CD14-positive monocyte (primary cell): ENCODE measurements around the gene PODXL. TPM values are rescaled to one million over a fixed set of nuclear protein-coding genes. Genes with fewer than 3 reads are reported as not detected.

Experiments
- DNase-seq, 3 donors: peaks; one replicate each; pipeline ENCODE4 v3.0.0-alpha.2; 2011 to 2022
- H2AFZ ChIP-seq: 2 replicates; pipeline ENCODE4 v1.6.0; 2012; ENCODE audit warnings: mild to moderate bottlenecking, low read depth, low read length, inconsistent platforms; ENCODE audit not compliant: insufficient read depth, poor library complexity, severe bottlenecking
- H3K27ac ChIP-seq, 2 donors: 1 replicate in 1 of 2; 2 replicates in 1 of 2; pipeline ENCODE4 v1.5.1; 2012 to 2013; ENCODE audit warnings: low read length in 2 of 2, control low read depth in 1 of 2, inconsistent platforms in 1 of 2, low read depth in 1 of 2, mild to moderate bottlenecking in 1 of 2
- H3K27me3 ChIP-seq, 2 donors: one replicate each; pipeline versions ENCODE4 v1.6.0 to v1.6.1; 2011 to 2013; ENCODE audit warnings: low read length in 2 of 2; ENCODE audit not compliant: control insufficient read depth in 2 of 2, insufficient read depth in 2 of 2
- H3K36me3 ChIP-seq, 2 donors: replicated peaks in 1 of 2; 1 replicate in 1 of 2; 2 replicates in 1 of 2; pipeline versions ENCODE4 v1.5.1 to v1.6.1; 2012 to 2013; ENCODE audit warnings: low read length in 2 of 2, control low read depth in 1 of 2, inconsistent platforms in 1 of 2, mild to moderate bottlenecking in 1 of 2; ENCODE audit not compliant: insufficient read depth in 2 of 2, control insufficient read depth in 1 of 2
- H3K4me1 ChIP-seq, 2 donors: 1 replicate in 1 of 2; 2 replicates in 1 of 2; pipeline versions ENCODE4 v1.5.1 to v1.6.1; 2012 to 2013; ENCODE audit warnings: low read length in 2 of 2, control low read depth in 1 of 2, inconsistent platforms in 1 of 2, mild to moderate bottlenecking in 1 of 2, moderate library complexity in 1 of 2; ENCODE audit not compliant: insufficient read depth in 2 of 2, control insufficient read depth in 1 of 2
- H3K4me2 ChIP-seq: replicated peaks from 2 replicates; pipeline ENCODE3; 2012; ENCODE audit warnings: low read length, moderate library complexity, mild to moderate bottlenecking; ENCODE audit not compliant: poor library complexity, severe bottlenecking; ENCODE audit errors: extremely low read depth
- H3K4me3 ChIP-seq, 3 experiments: fragments of 200-600 bp in 1 of 3; sonication (generic) in 1 of 3; replicated peaks in 1 of 3; 1 replicate in 2 of 3; 2 replicates in 1 of 3; pipeline ENCODE4 v1.5.1; 2011 to 2013; ENCODE audit warnings: low read length in 3 of 3, mild to moderate bottlenecking in 3 of 3, control low read depth in 2 of 3, low read depth in 2 of 3, inconsistent platforms in 1 of 3, moderate library complexity in 1 of 3
- H3K79me2 ChIP-seq: 2 replicates; pipeline ENCODE4 v1.6.0; 2012; ENCODE audit warnings: mild to moderate bottlenecking, control low read depth, inconsistent platforms, low read length, moderate library complexity; ENCODE audit not compliant: insufficient read depth
- H3K9ac ChIP-seq: 2 replicates; pipeline ENCODE4 v1.6.0; 2017; ENCODE audit warnings: low read length, mild to moderate bottlenecking; ENCODE audit not compliant: insufficient read depth, poor library complexity, severe bottlenecking
- H3K9me3 ChIP-seq, 2 donors: replicated peaks in 1 of 2; 1 replicate in 1 of 2; 2 replicates in 1 of 2; pipeline versions ENCODE4 v1.5.1 to v1.6.1; 2012 to 2013; ENCODE audit warnings: low read length in 2 of 2, control low read depth in 1 of 2; ENCODE audit not compliant: control insufficient read depth in 1 of 2, insufficient read depth in 1 of 2
- H4K20me1 ChIP-seq: 2 replicates; pipeline ENCODE4 v1.6.0; 2012; ENCODE audit warnings: mild to moderate bottlenecking, low read length, control low read depth, moderate library complexity; ENCODE audit not compliant: insufficient read depth
- H3K27ac Mint-ChIP-seq, 7 donors: one replicate each; pipeline ENCODE4 v1.8.0; 2020; ENCODE audit warnings: mild to moderate bottlenecking in 7 of 7, mixed read lengths in 7 of 7, moderate library complexity in 6 of 7, inconsistent platforms in 2 of 7
- H3K27me3 Mint-ChIP-seq, 3 donors: one replicate each; pipeline ENCODE4 v1.8.0; 2021 to 2022; ENCODE audit warnings: low read depth in 3 of 3, mild to moderate bottlenecking in 3 of 3, mixed read lengths in 3 of 3, moderate library complexity in 3 of 3, inconsistent platforms in 1 of 3
- H3K36me3 Mint-ChIP-seq, 2 donors: one replicate each; pipeline ENCODE4 v1.8.0; 2020; ENCODE audit warnings: mixed read lengths in 2 of 2, inconsistent platforms in 1 of 2, mild to moderate bottlenecking in 1 of 2
- H3K4me1 Mint-ChIP-seq: one replicate; pipeline ENCODE4 v1.8.0; 2020; ENCODE audit warnings: mild to moderate bottlenecking, mixed read lengths
- H3K4me3 Mint-ChIP-seq, 2 donors: one replicate each; pipeline ENCODE4 v1.8.0; 2020; ENCODE audit warnings: mild to moderate bottlenecking in 2 of 2, mixed read lengths in 2 of 2, moderate library complexity in 1 of 2
- H3K9me3 Mint-ChIP-seq, 7 donors: one replicate each; pipeline ENCODE4 v1.8.0; 2020 to 2022; ENCODE audit warnings: mixed read lengths in 7 of 7, mild to moderate bottlenecking in 6 of 7, moderate library complexity in 6 of 7, inconsistent platforms in 2 of 7
- CTCF ChIP-seq: fragments of 200-600 bp; IDR thresholded peaks from one replicate; pipeline ENCODE4 v1.8.0; 2022; ENCODE audit warnings: antibody characterized with exemption, mild to moderate bottlenecking
- WGBS: methylation state at CpG from one replicate; pipeline ENCODE4 v1.1.5; 2013; ENCODE audit warnings: missing lambda C conversion rate; ENCODE audit not compliant: insufficient coverage; 5-methylcytosine and 5-hydroxymethylcytosine counted together
- intact Hi-C, 2 donors: fragments of 100-400 bp; cut with micrococcal nuclease; formaldehyde crosslinking; loops; one replicate each; pipeline versions ENCODE4 v1.15.0 to v1.15.1; 2023
- polyA plus RNA-seq, 3 donors: library from polyadenylated mRNA; depleted of rRNA in 1 of 3; unstranded in 2 of 3; stranded (reverse) in 1 of 3; fragments of 300-500 nt in 2 of 3; fragments of >200 nt in 1 of 3; fragmentation: Illumina TruSeq in 2 of 3; gene quantifications; 1 replicate in 2 of 3; 2 replicates in 1 of 3; pipeline ENCODE4 v1.2.3, GENCODE V29; 2012 to 2021

Gene PODXL
- polyA plus RNA-seq, 3 donors, result 0.20 to 0.25 TPM; not detected in 1

DNA sequence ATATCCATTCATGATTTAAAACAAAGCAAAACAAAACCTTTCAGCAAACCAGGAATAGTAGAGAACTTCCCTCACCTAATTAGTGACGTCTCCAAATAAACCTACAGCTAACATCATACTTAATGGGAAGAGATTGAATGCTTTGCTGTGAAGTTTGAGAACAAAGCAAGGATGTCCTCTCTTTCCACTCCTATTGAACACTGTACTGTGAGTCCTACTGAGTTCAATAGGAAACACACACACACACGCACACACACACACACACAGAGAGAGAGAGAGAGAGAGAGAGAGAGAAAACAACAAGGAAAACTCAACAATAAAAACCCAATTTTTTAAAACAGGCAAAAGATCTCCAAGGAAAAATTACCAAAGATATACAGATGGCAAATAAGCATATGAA is 32.3 kb downstream of the PODXL start:
- no peak for DNase-seq
- Histone ChIP-seq H3K36me3 (no peaks in the 10 kb centered on the region), H3K27me3 (no peaks in the 10 kb centered on the region), H3K9ac (no peak overlapping the region), H3K4me1 (no peaks in the 10 kb centered on the region), H3K4me2 (no peak overlapping the region), H3K4me3 (no peak overlapping the region), H3K9me3 (no peaks in the 10 kb centered on the region), H2AFZ (no peak overlapping the region), H3K79me2 (no peaks in the 10 kb centered on the region), H4K20me1 (no peaks in the 10 kb centered on the region), H3K27ac (no peak overlapping the region)
- no CpG with 5 or more reads among the region's 2 CpGs for WGBS
- Mint-ChIP-seq H3K36me3 (no peaks in the 10 kb centered on the region), H3K4me1 (peaks cover 8% of the 10 kb centered on the region), H3K27ac (no peak overlapping the region), H3K27me3 (peaks cover 0 to 2% (median 0%) of the 10 kb centered on the region in 3 donors), H3K4me3 (no peak overlapping the region), H3K9me3 (no peaks in the 10 kb centered on the region)
- intact Hi-C loops, result no loop called here
- no peak for TF ChIP-seq CTCF

DNA sequence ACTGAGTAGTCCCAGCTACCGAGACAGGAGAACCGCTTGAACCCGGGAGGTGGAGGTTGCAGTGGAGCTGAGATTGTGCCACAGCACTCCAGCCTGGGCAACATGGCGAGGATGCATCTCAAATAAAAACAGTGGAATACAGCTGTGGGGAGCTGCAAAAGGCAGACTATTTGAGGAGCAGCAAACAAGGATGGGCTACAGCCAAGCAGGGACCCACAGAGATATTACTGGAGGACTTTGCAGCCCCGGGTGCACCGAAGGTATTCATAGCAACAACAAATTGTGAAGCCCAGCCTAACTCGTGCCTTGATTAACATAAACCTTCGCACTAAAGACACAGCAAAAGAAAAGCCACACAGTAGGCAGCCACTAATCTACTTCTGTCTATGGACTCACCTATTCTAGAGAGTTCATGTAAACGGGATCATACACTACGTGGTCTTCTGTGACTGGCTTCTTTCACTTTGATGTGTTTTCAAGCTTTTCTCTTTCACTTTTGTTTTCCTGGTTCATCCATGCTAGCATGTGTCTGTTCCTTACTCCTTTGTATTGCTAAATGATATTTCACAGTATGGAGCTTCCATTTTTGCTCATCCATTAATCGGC is 34.0 kb downstream of the PODXL start:
- no peak overlapping the region for H3K4me2 ChIP-seq
- H3K4me1 Mint-ChIP-seq, result peaks cover 10% of the 10 kb centered on the region
- H3K27ac ChIP-seq, result no peak overlapping the region
- H3K36me3 ChIP-seq, result no peaks in the 10 kb centered on the region
- WGBS, result 88% methylated on average over 11 of the region's 11 CpGs
- no peaks in the 10 kb centered on the region for H3K4me1 ChIP-seq
- H3K9ac ChIP-seq, result no peak overlapping the region
- H3K9me3 ChIP-seq, result no peaks in the 10 kb centered on the region
- no peak for TF ChIP-seq CTCF
- intact Hi-C loops, result no loop called here
- H3K9me3 Mint-ChIP-seq, result peaks cover 0 to under 1% (median 0%) of the 10 kb centered on the region in 7 donors
- no peak overlapping the region for H3K27ac Mint-ChIP-seq
- H3K36me3 Mint-ChIP-seq, result no peaks in the 10 kb centered on the region
- no peak for DNase-seq
- no peak overlapping the region for H3K4me3 ChIP-seq
- peak overlapping the region in 1 of 2 donors; percentile 46 for H3K4me3 Mint-ChIP-seq
- H2AFZ ChIP-seq, result no peak overlapping the region
- peaks cover 0 to 5% (median 0%) of the 10 kb centered on the region in 3 donors for H3K27me3 Mint-ChIP-seq
- no peaks in the 10 kb centered on the region for H3K27me3 ChIP-seq
- no peaks in the 10 kb centered on the region for H3K79me2 ChIP-seq
- H4K20me1 ChIP-seq, result no peaks in the 10 kb centered on the region
